K562 (cell line): ENCODE results near the gene PPP2R2B. TPM values are rescaled to one million over a fixed set of nuclear protein-coding genes. Genes with fewer than 3 reads are reported as not detected.

ENCODE experiments used
- ATAC-seq: fragments of 200-7000 bp; cut with Tn5 transposase; 3 replicates; pipeline ENCODE4 v1.9.1; 2020; ENCODE audit warnings: moderate library complexity
- BruUV-seq: library from RNA; stranded (reverse); fragments of 400-500 nt; replicated peaks from 2 replicates; lab custom pipeline; 2021; lab: Mats Ljungman, UMichigan
- CTCF ChIA-PET: fragments of 300-600 bp; formaldehyde crosslinking; extraction: SDS; loops from one replicate; lab custom pipeline; 2021; ENCODE audit warnings: low intra/inter-chr PET ratio; lab: Yijun Ruan, JAX
- POLR2A ChIA-PET: fragments of 300-600, 350-650 bp; sonication (Branson Sonifier 250); formaldehyde crosslinking; extraction: SDS; loops from one replicate; lab custom pipeline; 2021; ENCODE audit warnings: antibody characterized with exemption, inconsistent platforms; lab: Yijun Ruan, JAX
- DNase-seq, 4 experiments: peaks; one replicate each; pipeline versions ENCODE4 v3.0.0 to v3.0.0-alpha.2; 2011 to 2018; ENCODE audit warnings: low spot score in 3 of 4, mixed read lengths in 3 of 4; ENCODE audit errors: extremely low read depth in 1 of 4
- FAIRE-seq: peaks from 2 replicates; lab custom pipeline; 2011; peaks lifted over from hg19 to GRCh38; lab: Jason Lieb, UNC
- H2AFZ ChIP-seq: 2 replicates; pipeline ENCODE4 v1.6.0; 2011; ENCODE audit warnings: low read depth, low read length, control low read depth, inconsistent platforms
- H3K27ac ChIP-seq: fragments of 200-600 bp; 3 replicates; pipeline ENCODE4 v1.8.0; 2011; ENCODE audit warnings: low read depth, mild to moderate bottlenecking, control low read depth, inconsistent platforms, low read length, moderate library complexity, mixed read lengths; ENCODE audit errors: extremely low read depth
- H3K27me3 ChIP-seq, 2 experiments: fragments of 300-600 bp in 1 of 2; 2 replicates in 1 of 2; 3 replicates in 1 of 2; pipeline versions ENCODE4 v1.6.0 to v1.8.0; 2011; ENCODE audit warnings: inconsistent platforms in 2 of 2, low read length in 2 of 2, mild to moderate bottlenecking in 1 of 2, mixed read lengths in 1 of 2, moderate library complexity in 1 of 2; ENCODE audit not compliant: control insufficient read depth in 2 of 2, insufficient read depth in 2 of 2
- H3K36me3 ChIP-seq: fragments of 300-600 bp; 3 replicates; pipeline ENCODE4 v1.8.0; 2011; ENCODE audit warnings: mild to moderate bottlenecking, low read length, inconsistent platforms; ENCODE audit not compliant: control insufficient read depth, insufficient read depth
- H3K4me1 ChIP-seq, 2 experiments: fragments of 200-600 bp in 1 of 2; replicated peaks in 1 of 2; 2 replicates in 1 of 2; 3 replicates in 1 of 2; pipeline versions ENCODE4 v1.5.1 to v1.8.0; 2011; ENCODE audit warnings: inconsistent platforms in 2 of 2, low read length in 2 of 2, mild to moderate bottlenecking in 1 of 2, mixed read lengths in 1 of 2, moderate library complexity in 1 of 2; ENCODE audit not compliant: control insufficient read depth in 2 of 2, insufficient read depth in 2 of 2
- H3K4me2 ChIP-seq: 2 replicates; pipeline ENCODE4 v1.6.1; 2011; ENCODE audit warnings: low read length, control low read depth, inconsistent platforms, mixed read lengths; ENCODE audit not compliant: insufficient read depth
- H3K4me3 ChIP-seq: fragments of 200-600 bp; sonication (generic), shearing (Covaris generic); 2 replicates; pipeline ENCODE4 v1.5.1; 2016; ENCODE audit warnings: control low read depth, inconsistent platforms
- H3K79me2 ChIP-seq: fragments of 200-600 bp; 3 replicates; pipeline ENCODE4 v1.8.0; 2011; ENCODE audit warnings: low read length, inconsistent platforms; ENCODE audit not compliant: control insufficient read depth, insufficient read depth
- H3K9ac ChIP-seq, 2 experiments: 2 replicates each; pipeline versions ENCODE4 v1.6.0 to v1.6.1; 2011; ENCODE audit warnings: low read depth in 2 of 2, low read length in 2 of 2, control low read depth in 1 of 2, inconsistent platforms in 1 of 2, mild to moderate bottlenecking in 1 of 2, mixed read lengths in 1 of 2; ENCODE audit not compliant: insufficient read depth in 1 of 2
- H3K9me1 ChIP-seq: one replicate; pipeline ENCODE4 v1.6.0; 2011; ENCODE audit warnings: inconsistent platforms, mild to moderate bottlenecking, low read length, moderate library complexity; ENCODE audit not compliant: control insufficient read depth, insufficient read depth
- H3K9me3 ChIP-seq: replicated peaks from 2 replicates; pipeline ENCODE4 v1.5.1; 2011; ENCODE audit warnings: low read depth, low read length, inconsistent platforms; ENCODE audit not compliant: control insufficient read depth, insufficient read depth
- H4K20me1 ChIP-seq: replicated peaks from 2 replicates; pipeline ENCODE4 v1.6.1; 2011; ENCODE audit warnings: low read length, inconsistent platforms, mixed read lengths; ENCODE audit not compliant: control insufficient read depth, insufficient read depth
- CAMTA2 ChIP-seq: fragments of 250-450 bp; sonication (Bioruptor Pico); conservative IDR thresholded peaks from 2 replicates; pipeline ENCODE4 v1.5.1; 2022
- HNRNPUL1 ChIP-seq: fragments of 200-400 bp; formaldehyde crosslinking; IDR thresholded peaks from 2 replicates; pipeline ENCODE4 v1.6.1; 2017; ENCODE audit warnings: low read length
- MAFF ChIP-seq: IDR thresholded peaks from 2 replicates; pipeline ENCODE4 v1.6.1; 2012; ENCODE audit warnings: low read length, improper control_type of control experiment
- MEIS2 ChIP-seq: fragments of 450-650 bp; IDR thresholded peaks from 2 replicates; pipeline ENCODE4 v1.6.1; 2014; ENCODE audit warnings: mild to moderate bottlenecking; ENCODE audit not compliant: partially characterized antibody
- MXI1 ChIP-seq: IDR thresholded peaks from 2 replicates; pipeline ENCODE4 v1.6.1; 2011; ENCODE audit warnings: low read depth, mild to moderate bottlenecking, improper control_type of control experiment, low read length
- PRMT5 ChIP-seq: sonication (generic); formaldehyde crosslinking; IDR thresholded peaks from 2 replicates; pipeline ENCODE4 v1.5.0; 2020; ENCODE audit warnings: missing genetic modification reagents
- RNF219 ChIP-seq: fragments of 250-450 bp; sonication (Bioruptor Pico); IDR thresholded peaks from 2 replicates; pipeline ENCODE4 v1.5.0; 2022; ENCODE audit warnings: mild to moderate bottlenecking
- SNAPC5 ChIP-seq: fragments of 250-450 bp; sonication (Bioruptor Pico); IDR thresholded peaks from 2 replicates; pipeline ENCODE4 v1.8.0; 2021; ENCODE audit warnings: moderate library complexity, mild to moderate bottlenecking, inconsistent platforms
- SRSF9 ChIP-seq: fragments of 200-400 bp; formaldehyde crosslinking; IDR thresholded peaks from 2 replicates; pipeline ENCODE4 v1.6.1; 2017; ENCODE audit warnings: low read depth, low read length, borderline replicate concordance
- SUPT5H ChIP-seq: fragments of 450-650 bp; IDR thresholded peaks from 2 replicates; pipeline ENCODE4 v1.6.1; 2016
- ZNF449 ChIP-seq: fragments of 250-450 bp; sonication (Bioruptor Pico); IDR thresholded peaks from 2 replicates; pipeline ENCODE4 v1.8.0; 2022; ENCODE audit warnings: moderate library complexity, mild to moderate bottlenecking, inconsistent platforms
- ZNF561 ChIP-seq: fragments of 450-650 bp; formaldehyde crosslinking; conservative IDR thresholded peaks from 2 replicates; pipeline ENCODE4 v1.4.0; 2020; ENCODE audit warnings: mild to moderate bottlenecking, moderate library complexity
- WGBS: fragments of 100-300 bp; shearing (Covaris generic); methylation state at CpG from one replicate; pipeline ENCODE4 v1.1.6; 2016; ENCODE audit warnings: low coverage, mixed read lengths; ENCODE audit not compliant: insufficient coverage; ENCODE audit errors: missing lambda C conversion rate; 5-methylcytosine and 5-hydroxymethylcytosine counted together
- in situ Hi-C: fragments of 300-500 bp; cut with MboI; formaldehyde crosslinking; loops from 4 replicates; pipeline ENCODE4 v1.15.0; 2018; ENCODE audit warnings: inconsistent platforms, mixed read lengths
- intact Hi-C: fragments of 100-400 bp; cut with micrococcal nuclease; formaldehyde crosslinking; loops from 2 replicates; pipeline ENCODE4 v1.14.2; 2022
- polyA plus RNA-seq, 8 experiments: library from polyadenylated mRNA; depleted of rRNA in 4 of 8; stranded (reverse) in 5 of 8; unstranded in 3 of 8; fragments of >200 nt; fragmentation: Nextera tagmentation in 2 of 8; fragmentation: Illumina TruSeq in 1 of 8; extraction: Ambion mirVana in 2 of 8; extraction: Trizol in 1 of 8; gene quantifications; 2 replicates each; pipeline versions ENCODE4 v1.2.1 to v1.2.3, GENCODE V29; 2011 to 2014; ENCODE audit warnings: inconsistent platforms in 1 of 8, missing spikeins in 1 of 8
- total RNA-seq, 7 experiments: library from RNA; depleted of rRNA in 6 of 7; stranded (reverse); fragments of >200 nt in 6 of 7; fragmentation: Illumina TruSeq in 2 of 7; extraction: Trizol in 2 of 7; gene quantifications; 2 replicates each; pipeline versions ENCODE4 v1.2.1 to v1.2.3, GENCODE V29; 2011 to 2021; ENCODE audit warnings: low replicate concordance in 1 of 7

PPP2R2B gene
- total and polyA plus RNA-seq, 9 of the 15 experiments (the other 6 are each of a cell fraction or from before 2014, with no cell fraction given), result not detected

GRCh38 chr5:146860213-146860893 is 18.2 kb downstream of the PPP2R2B start:
- Histone ChIP-seq H3K27me3 (no peaks in the 10 kb centered on the region), H3K9ac (no peak overlapping the region), H3K4me1 (no peaks in the 10 kb centered on the region), H3K4me3 (no peak overlapping the region), H3K36me3 (no peaks in the 10 kb centered on the region), H4K20me1 (no peaks in the 10 kb centered on the region), H2AFZ (no peak overlapping the region), H3K9me1 (no peaks in the 10 kb centered on the region), H3K79me2 (no peaks in the 10 kb centered on the region), H3K4me2 (no peak overlapping the region), H3K9me3 (no peaks in the 10 kb centered on the region), H3K27ac (no peak overlapping the region)
- DNase-seq (no peak), FAIRE-seq (no peak), ATAC-seq (no peak)
- BruUV-seq, result no TSS peak
- WGBS, result 0% methylated on average over 3 of the region's 3 CpGs
- no peak for TF ChIP-seq SRSF9
- no peak for TF ChIP-seq MAFF
- no peak for TF ChIP-seq SUPT5H
- TF ChIP-seq SNAPC5 (CRISPR knock-in tag), result no peak
- TF ChIP-seq ZNF449 (CRISPR knock-in tag), result no peak
- TF ChIP-seq HNRNPUL1, result no peak
- no peak for TF ChIP-seq CAMTA2 (CRISPR knock-in tag)
- no peak for TF ChIP-seq MEIS2
- TF ChIP-seq ZNF561, result no peak
- no peak for TF ChIP-seq MXI1
- TF ChIP-seq RNF219 (CRISPR knock-in tag), result no peak
- TF ChIP-seq PRMT5 (CRISPR knock-in tag), result no peak
- ChIA-PET CTCF (no interaction called here), POLR2A (no interaction called here)
- in situ Hi-C loops (no loop called here), intact Hi-C loops (no loop called here)
